ENCODE results near the gene NCMAP.

- TF ChIP-seq GATA2 (IDR thresholded peaks at IDR 0.05; ENCODE audit: low read depth, low read length): no peak
- TF ChIP-seq GATA3 (IDR thresholded peaks at IDR 0.05; ENCODE audit: low read depth, low read length): no peak
Observed at GRCh38 chr1:24566236-24566867, 10.5 kb downstream of the NCMAP start.

Data from SH-SY5Y (cell line).